ENCODE results near the gene ADGRA1.
"Not testable (repeated sequence)": the region's sequence is repeated elsewhere in the genome, so short reads cannot be mapped to it uniquely, and the experiment has no call there.

ADGRA1 gene

DNA sequence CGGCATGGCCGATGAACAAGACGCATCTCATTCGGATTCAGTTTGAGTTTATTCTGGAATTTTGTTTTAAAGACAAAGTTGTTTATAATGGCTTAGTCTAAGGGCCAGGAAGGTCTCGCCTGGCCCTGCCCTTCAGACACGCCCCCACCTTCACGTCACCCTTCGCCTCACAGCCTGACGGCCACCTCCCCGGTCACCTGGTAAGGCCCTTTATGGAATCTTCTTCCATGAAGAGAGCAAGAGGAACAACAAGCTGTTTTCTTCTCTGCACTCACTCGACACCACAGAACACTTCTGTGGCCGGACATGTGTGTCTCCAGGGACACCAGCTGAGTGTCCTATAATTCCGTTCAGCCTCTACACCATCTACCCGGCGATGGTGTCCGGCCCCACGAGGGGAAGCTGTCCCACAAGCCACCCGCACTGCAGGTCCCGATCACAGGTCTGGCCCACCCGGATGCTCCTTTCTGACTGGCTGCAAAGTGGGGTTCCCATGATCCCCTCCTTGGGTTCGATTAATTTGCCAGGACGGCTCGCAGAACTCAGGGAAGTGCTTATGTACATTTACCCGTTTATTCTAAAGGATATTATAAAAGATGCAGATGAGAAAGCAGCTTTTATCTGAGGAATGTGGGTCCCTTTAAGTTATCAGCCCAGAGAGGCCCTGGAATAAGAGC, 54.9 kb downstream of the ADGRA1 start:
- no peak for DNase-seq (ENCODE audit: low read depth)

DNA sequence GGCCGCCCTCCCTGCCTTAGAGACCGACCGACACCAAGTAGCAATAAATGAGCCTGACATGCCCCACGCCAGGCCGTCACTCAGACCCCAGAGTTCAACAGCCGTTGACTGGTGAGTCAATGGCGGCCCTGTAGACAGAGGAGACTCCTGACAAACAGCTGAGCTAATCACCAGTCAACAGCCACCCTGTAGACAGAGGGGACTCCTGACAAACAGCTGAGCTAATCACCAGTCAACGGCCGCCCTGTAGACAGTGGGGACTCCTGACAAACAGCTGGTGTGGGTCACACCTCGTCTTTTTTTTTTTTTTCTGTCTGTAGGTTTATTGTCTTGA, 55.4 kb downstream of the ADGRA1 start:
- DNase-seq (ENCODE audit: low read depth) = no peak

GRCh38 chr10:133143546-133143945, 55.8 kb downstream of the ADGRA1 start:
- no peak for DNase-seq (ENCODE audit: low read depth)

- no peak for DNase-seq (ENCODE audit: low read depth)
These were observed 57.0 kb downstream of the ADGRA1 start for GRCh38 chr10:133144771-133145170.

GRCh38 chr10:133150226-133150625, 62.5 kb downstream of the ADGRA1 start:
- DNase-seq (ENCODE audit: low read depth) = no peak

- DNase-seq (ENCODE audit: low read depth) = no peak
These were observed 62.9 kb downstream of the ADGRA1 start for GRCh38 chr10:133150656-133151055.

- DNase-seq (ENCODE audit: low read depth) = not testable (repeated sequence)
These were observed 63.3 kb downstream of the ADGRA1 start for GRCh38 chr10:133151071-133151470.

- DNase-seq (ENCODE audit: low read depth) = no peak
These were observed 63.8 kb downstream of the ADGRA1 start for GRCh38 chr10:133151543-133151972.

DNA sequence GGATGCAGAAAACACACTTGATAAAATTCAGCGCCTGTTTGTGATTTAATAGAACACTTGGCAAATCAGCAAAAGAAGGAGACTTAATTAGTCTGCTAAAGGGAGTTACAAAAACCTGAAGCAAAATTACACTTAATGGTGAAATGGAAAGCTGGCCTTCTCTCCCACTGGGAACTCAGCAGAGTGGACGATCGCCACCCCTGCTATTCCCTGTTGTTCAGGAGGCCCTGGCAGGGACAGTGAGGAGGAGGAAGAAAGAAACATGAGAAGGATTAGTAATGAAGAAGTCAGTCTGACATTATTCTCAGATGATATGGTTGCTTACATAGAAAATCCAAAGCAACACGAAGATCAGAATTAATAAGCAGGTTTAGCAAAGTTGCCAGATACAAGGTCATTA, 66.7 kb downstream of the ADGRA1 start:
- no peak for DNase-seq (ENCODE audit: low read depth)

DNA sequence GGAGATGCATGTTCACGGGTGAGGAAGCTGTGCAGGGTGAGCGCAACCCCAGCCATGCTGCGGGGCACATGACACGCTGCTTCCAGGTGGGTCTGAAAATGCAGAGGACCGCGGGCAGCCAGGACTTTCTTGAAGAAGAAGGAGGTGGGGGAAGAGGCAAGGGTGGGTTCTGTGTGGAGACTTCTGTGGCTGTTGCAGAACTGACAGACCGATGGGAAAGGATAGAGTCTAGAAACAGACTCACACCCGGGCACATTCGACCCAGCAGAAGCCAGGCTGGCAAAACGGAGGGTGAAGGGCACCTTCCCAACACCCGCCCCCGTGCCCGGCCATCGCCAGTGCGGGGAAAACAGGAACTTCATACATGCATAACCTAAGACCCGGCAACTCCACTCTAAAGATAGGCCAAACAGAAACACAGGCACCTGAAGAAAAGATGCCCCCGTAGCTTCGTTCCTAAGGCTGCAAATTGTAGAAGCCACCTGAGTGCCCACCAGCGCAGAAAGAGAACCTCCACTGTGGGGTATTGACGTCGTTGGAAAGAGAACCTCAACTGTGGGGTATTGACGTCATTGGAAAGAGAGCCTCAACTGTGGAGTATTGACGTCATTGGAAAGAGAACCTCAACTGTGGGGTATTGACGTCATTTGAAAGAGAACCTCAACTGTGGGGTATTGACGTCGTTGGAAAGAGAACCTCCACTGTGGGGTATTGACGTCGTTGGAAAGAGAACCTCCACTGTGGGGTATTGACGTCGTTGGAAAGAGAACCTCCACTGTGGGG, 67.5 kb downstream of the ADGRA1 start:
- DNase-seq (ENCODE audit: low read depth) = no peak

- DNase-seq (ENCODE audit: low read depth) = no peak
These were observed 69.2 kb downstream of the ADGRA1 start for GRCh38 chr10:133156674-133157579.

DNA sequence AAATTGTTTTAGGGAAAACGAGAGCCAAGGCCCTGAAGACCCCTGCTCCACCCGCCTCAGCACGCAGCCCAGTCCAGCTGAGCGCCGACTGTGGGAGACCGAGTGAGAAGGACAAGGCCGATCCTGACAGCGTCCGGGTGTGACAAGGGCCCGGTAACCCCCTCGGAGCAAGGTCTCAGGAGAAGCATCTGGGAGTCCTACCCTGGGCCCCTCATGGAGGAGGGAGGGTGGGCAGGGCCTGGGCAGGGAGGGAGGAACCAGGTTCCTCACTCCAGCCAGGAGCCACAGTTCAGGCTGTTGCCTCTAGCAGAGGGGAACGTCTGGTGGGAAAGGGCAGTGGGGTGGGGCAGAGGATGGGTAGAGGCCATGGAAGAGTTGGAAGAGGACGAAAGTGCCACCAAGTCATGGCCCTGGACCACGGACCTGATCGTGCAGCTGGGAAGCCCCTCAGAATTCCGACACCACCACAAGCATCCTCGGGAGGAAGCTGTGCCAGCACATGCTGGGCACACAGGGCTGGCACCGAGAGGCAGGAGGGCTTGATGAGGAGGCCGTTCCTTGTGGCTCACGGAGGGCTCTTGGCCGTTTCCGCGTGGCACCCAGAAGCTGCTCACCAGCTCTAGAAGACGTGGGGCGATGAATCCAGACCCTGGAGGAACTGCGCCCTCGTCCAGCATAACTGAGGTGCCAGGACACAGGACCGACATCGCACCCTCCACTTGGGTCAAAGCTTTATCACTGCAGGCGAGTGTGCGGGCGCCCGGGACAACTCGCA, 70.1 kb downstream of the ADGRA1 start:
- no peak for DNase-seq (ENCODE audit: low read depth)

DNA sequence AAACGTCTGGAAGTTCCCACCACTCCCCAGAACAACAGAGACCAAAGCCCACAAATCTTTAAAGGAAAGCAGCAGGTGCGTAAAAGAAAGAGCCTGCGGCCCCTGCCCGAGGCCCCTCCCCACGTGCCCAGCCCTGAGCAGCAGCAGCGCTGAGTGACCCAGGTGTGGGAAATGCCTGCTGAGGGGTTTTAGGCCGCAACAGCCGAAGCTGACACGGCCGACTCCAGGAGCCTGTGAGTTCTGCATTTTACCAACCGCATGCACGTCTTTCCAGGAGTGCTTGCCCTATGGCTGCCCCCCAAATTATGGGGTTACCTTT, 70.7 kb downstream of the ADGRA1 start:
- DNase-seq (ENCODE audit: low read depth) = no peak

DNA sequence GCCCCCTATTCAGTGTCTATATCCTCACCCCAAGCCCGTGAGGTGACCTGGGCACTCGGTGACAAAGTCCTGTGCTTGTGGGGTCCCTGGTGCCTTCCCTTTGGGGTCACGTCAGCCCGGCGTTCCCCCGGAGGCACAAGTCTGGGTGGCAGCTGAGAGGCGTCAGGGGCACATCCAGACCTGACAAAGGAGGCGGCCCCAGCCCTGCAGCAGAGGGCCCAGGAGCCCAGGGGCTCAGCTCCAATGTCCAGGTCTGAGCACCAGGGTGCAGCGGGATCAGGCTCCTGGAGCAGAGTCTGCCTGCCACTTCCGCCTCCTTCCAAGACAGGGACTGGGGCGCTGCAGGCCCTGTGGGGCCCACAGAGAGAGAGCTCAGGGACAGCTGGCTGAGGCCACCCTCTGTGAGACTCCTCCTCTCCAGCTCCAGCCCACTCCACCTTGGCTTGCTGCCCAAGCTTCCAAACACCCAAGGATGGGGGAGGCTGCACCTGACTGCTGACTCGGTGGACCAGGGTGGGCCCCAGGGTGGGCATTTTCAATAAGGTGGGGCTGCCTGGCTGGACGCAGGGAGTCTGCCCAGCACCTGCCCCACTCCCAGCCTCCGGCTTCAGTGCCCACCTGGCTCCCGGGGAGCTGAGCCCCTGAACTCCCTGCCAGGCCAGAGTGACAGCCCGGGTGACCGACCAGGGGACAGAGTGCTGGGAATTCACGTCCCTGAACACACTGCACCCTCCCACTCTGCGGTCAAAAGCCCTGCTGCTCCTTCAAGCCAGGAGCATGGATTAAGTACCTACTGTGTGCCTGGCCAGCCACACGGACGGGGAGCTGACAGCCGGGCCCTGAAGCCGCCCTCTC, 71.3 kb downstream of the ADGRA1 start:
- no peak for DNase-seq (ENCODE audit: low read depth)

- DNase-seq (ENCODE audit: low read depth) = no peak
These were observed 71.9 kb downstream of the ADGRA1 start for GRCh38 chr10:133159611-133159949.

DNA sequence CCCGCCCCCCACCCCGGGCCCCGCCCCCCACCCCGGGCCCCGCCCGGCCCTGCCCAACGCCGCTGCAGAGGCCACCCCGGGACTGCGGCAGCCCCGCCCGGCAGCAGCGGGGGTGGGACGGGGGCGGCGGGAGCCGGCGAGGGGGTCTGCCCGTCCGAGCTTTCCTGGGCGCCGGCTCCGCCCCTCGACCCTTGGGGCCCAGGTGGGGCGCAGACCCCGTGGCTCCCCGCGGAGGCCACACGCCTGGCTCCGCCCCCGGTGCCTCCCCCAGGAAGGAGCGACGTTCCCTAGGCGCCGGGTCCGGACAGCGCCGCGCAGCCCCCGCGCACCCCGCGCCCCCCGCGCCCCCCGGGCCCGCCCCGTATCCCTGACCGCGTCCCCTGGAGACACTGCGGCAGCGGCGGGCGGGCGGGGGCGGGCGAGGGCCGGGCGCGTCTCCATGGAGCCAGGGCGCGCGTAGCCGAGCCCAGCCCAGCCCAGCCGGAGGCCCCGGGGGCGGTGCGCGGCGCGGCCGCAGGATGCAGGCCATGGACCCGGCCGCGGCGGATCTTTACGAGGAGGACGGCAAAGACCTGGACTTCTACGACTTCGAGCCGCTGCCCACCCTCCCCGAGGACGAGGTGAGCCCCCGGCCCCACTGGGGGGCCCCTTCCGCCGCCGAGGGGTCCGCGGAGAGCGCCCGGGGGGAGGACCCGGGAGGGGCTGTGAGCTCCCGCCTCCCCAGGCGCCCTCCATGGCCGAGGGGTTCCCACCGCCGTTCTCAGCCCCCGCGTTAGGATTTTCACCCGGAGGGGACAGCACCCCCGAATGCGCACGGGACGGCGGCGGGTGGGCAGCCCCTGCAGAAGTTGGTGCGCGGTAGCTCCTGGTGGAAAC, 72.5 kb downstream of the ADGRA1 start, which contains the start of gene KNDC1:
TSS of gene KNDC1 (plus strand) at position 270 of the 876 bp plus-strand sequence. CDS start at position 519, 249 bp downstream.
- no peak for DNase-seq (ENCODE audit: low read depth)

GRCh38 chr10:133160826-133161471, 73.2 kb downstream of the ADGRA1 start:
- no peak for DNase-seq (ENCODE audit: low read depth)

DNA sequence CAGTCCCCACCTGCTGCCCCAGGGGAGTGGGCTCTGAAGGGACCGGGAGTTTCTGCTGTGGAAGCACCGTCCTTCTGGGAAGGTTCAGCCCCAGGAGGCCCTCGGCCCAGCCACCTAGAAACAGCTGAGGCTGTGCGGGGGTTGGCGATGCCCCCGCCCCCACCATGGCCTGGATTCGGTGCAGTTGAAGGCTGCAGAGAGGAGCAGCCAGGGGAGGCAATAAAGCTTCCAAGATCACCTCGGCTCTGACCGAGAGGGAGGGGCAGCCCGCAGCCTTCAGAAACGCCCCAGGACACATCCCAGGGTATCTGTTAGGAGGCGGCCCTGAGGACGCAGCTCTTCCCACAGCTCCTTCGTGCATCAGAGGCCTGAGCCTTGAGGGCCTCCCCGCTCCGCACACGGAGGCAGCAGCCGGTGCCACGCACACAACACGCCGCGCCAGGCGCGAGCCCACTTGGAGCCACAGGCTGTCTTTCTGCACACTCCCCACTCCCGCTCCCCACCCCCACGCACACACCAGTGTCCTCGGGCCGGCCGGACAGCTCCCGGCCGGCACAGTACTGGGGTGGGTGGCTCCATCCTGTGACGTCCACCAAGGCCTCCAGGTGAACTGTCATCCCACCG, 73.9 kb downstream of the ADGRA1 start:
- DNase-seq (ENCODE audit: low read depth) = no peak
